Activated naive CD8-positive, alpha-beta T cell treated with anti-CD3 and anti-CD28 coated beads, Interleukin-2, amount 50 U/mL, for 16 hours (primary cell): Measurements from ENCODE around the gene CDK17.
"Not testable (repeated sequence)": the region's sequence is repeated elsewhere in the genome, so short reads cannot be mapped to it uniquely, and the experiment has no call there.

Experiments used
- DNase-seq: peaks from one replicate; pipeline ENCODE4 v3.0.0-alpha.2; 2020; ENCODE audit warnings: low read depth, low spot score

The CDK17 gene

DNA sequence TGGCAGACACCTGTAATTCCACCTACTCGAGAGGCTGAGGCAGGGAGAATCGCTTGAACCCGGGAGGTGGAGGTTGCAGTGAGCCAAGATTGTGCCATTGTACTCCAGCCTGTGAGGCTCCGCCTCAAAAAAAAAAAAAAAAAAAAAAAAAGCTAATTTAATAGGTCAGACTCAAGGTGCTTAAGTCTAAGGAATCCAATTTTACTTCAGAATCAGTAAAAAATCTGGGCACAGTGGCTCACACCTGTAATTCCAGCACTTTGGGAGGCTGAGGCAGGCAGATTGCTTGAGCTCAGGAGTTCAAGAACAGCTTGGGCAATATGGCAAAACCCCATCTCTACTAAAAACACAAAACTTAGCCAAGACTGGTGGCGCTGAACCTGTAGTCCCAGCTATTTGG is 7.0 kb downstream of the CDK17 start:
- DNase-seq: not testable (repeated sequence)

DNA sequence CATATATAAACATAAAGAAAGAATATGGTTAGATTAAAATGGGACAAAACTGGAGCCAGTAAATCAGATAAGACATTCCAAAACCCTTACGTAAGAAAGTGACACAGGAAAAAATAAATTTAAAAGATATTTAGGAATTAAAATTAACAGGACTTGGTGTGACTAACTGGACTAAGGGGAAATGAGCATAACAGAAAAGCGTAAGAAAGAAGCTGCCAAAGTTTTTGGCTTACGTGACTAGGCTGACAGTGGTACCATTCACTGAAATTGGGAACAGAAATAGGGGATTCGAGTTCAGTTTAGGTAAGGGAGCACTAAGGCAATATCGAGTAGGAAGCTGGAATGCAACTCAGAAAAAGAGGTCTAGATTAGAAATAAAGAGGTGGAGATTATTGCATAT is 7.8 kb downstream of the CDK17 start:
- no peak for DNase-seq

DNA sequence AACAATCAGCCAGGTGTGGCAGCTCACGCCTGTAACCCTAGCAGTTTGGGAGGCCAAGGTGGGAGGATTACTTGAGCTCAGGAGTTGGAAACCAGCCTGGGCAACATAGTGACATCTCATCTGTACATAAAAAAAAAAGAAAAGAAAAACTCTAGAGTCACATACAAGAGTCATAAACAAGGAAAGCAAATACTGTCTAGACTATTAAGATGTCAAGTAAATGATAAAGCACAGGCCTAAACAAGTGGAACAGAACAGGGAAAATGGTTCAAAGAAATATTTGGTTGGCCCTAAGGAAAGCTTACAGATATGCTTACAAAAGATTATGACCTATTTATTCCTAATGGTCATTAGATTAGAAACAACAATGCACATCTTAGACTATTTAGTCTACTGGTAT is 12.3 kb downstream of the CDK17 start:
- no peak for DNase-seq

DNA sequence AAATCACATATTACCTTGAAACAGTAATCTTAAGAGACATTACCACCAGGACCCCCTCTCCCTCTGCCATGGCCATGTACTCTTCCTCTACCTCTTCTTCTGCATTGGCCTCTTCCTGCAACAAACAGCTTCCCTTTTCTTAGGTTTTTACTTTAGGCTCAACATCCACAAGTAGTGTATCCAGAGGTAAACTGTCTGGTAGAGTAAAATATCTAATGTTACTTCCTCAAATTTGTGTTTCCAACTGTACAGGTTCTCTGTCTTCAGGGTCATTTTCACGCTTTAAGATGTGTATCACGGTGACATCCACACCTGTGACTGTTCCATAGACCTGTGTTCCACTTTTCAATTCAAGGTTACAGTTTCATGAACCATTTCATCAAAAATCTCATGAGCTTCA is 13.4 kb downstream of the CDK17 start:
- DNase-seq: no peak

DNA sequence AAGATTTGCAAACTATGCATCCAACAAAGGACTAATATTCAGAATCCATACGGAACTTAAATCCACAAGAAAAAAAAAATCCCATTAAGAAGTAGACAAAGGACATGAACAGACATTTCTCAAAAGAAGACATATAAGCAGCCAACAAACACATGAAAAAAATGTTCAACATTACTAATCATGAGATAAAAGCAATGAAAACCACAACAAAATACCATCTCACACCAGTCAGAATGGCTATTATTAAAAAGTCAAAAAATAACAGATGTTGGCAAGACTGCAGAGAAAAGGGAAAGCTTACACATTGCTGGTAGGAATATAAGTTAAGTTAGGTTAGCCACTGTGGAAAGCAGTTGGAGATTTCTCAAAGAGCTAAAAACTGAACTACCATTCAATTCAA is 16.2 kb downstream of the CDK17 start:
- no peak for DNase-seq

DNA sequence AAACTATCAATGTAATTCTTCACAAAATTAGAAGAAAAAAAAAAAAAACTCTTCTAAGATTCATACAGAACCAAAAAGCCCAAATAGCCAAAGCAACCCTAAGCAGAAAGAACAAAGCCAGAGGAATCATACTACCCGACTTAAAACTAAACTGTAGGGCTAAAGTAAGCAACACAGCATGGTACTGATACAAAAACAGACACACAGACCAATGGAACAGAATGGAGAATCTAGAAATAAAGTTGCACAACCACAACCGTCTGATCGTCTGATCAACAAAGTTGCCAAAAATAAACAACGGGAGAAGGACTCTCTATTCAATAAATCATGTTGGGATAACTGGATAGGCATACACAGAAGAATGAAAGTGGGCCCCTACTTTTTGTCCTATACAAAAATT is 16.9 kb downstream of the CDK17 start:
- no peak for DNase-seq

DNA sequence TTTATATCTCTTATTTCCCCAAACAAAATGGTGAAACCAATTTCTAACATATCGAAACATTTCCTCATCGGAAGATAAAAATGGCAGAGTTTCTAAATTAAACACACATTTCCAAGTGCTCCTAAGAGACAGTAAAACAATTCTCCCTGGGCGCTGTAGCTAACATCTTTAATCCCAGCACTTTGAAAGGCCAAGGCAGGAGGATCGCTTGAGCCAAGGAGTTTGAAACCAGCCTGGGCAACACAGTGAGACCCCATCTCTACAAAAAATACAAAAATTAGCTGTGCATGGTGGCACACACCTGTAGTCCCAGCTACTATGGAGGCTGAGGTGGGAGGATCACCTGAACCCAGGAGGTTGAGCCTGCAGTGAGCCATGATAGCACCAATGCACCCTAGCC is 20.5 kb downstream of the CDK17 start:
- DNase-seq: not testable (repeated sequence)

DNA sequence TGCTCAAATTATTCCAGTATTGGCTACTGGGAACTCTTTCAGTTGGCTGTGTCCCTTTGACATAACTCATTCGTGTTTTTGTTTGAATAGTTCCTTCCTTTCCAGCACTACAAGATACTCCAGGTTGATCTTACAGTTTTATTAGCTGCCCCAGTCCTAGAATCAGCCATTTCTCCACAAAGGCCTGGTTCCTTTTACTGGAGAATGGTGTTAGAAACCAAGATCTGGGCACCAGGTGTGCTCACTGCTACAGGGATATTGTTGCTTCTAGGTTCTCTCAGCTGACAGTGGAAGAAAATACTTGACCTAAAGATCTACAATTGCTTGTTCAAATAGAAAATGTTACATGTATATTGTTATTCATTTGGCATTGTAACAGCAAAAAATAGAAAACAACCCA is 21.9 kb downstream of the CDK17 start:
- no peak for DNase-seq

DNA sequence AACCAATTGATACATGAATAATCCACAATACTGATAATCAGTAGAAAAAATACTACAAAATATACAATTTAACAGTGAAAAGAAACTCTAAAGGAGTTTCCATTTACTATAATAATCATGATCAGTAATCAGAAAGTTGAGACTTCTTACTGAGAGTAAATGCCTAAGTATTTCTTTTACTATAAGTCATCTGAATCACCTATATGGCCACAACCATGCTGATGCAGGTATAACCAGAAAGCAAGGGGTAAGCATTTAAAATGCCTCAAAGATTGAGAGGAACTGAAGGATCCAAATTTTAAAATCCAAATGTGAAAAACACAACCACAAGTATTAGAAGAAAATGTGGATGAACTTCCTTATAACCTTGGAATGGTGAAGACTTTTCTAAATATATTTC is 23.4 kb downstream of the CDK17 start:
- DNase-seq: no peak

DNA sequence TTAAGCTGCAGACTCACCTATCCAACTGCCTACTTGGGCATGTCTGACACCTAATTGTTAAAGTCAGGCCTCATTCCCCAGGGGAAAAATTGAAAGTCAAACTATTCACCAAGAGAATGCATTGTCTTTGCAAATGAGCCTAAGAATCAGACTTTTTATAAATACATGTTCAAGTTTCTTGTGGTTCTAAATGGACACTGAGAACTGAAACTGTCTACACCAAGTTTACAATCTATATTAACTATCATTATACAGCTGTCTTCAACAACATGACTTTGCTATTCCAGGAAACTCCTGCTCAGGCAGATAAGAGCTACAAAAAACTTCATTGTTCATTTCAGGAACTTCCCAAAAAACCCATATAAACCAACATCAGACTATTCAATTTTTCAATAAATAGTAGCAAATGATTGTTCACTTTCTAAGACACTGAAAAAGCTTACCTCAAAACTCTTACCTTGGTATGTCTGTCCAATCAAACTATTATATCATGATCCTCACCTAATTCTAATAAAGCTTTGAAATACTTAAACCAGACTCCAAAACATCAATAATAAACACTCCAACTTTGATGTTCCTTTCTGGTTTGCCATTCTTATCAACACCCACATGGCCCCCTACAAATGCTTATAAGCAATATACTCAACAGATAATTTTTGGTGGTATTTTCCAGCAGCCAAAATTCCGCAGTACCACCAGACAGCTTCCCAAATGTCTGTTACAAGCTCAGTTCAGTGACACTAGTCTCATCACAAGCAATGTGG is 24.2 kb downstream of the CDK17 start:
- no peak for DNase-seq

DNA sequence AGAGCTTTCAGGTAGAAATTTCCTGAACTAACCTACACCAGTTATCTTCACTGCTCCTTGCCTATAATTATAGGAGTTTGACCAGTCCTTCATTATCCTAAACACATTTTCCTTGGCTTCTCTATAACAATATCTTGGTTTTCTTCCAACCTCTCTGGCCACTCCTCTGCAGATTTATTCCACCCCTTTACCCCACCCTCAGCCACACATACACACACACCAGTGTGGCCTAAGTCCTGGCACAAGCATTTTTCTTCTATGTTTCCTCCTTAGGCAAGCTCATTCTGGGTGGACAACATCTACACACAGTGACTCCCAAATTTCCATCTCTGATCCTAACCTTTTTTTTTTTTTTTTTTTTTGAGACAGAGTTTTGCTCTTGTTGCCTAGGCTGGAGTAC is 25.1 kb downstream of the CDK17 start:
- no peak for DNase-seq

DNA sequence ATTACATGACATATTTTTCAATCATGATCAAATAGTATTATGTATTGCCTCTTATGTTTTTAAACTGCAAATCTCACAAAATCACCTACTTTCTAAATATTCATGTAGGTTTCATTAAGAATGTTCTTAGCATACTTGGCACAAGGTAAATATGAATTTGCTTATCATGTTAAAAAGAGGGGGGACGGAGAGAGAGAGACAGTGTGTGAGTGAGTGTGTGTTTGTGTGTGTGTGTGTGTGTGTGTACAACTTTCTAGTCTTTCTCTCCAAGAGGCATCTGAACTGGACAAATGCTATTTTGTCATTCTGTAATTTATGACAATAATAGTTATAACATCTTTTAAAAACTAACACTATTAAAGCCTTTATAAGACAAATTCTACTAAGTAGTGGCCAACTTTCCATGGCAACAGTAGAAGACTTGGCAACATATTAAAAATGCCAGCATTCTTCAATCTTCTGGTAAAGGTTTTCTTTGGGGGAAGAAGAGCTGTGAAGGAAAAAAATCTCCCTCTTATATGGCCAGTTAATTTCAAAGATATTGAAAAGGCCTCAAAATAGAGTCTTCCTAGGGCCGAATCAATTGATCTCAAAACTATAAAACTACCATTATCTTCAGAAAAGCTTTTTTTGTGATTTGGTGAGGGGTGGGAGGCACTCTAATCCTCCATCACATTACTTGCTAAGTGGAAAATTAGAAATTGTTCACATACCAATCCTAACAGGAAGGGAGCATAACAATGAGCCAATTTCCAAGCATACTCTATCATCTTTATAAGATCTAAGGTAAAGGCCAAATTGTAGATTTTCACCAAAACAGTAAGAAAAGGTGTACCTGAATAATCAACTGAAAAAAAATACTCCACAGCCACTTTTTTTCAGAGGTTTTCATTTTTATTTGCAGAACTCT is 28.2 kb downstream of the CDK17 start:
- DNase-seq: no peak

DNA sequence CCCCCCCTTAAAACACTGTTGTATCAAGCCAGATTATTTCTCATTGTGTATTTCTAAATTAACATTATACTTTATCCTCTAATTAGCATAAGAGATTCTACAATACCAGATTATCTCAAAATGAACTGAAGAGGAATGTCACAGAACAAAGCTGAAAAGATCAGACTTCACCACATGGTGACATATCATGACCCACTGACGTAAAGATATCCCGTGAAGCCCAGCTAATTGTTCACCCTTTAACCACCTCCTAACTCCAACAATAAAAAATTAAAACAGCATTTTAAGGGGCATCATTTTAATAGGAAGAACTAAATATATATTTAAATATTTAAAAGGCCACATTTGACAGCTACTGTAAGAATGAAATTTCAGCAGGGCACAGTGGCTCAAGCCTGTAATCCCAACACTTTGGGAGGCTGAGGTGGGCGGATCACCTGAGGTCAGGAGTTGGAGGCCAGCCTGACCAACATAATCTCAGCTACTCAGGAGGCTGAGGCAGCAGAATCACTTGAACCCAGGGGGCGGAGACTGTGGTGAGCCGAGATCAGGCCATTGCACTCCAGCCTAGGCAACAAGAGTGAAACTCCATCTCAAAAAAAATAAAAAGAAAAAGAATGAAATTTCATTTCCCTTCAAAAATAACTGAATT is 29.0 kb downstream of the CDK17 start:
- no peak for DNase-seq

DNA sequence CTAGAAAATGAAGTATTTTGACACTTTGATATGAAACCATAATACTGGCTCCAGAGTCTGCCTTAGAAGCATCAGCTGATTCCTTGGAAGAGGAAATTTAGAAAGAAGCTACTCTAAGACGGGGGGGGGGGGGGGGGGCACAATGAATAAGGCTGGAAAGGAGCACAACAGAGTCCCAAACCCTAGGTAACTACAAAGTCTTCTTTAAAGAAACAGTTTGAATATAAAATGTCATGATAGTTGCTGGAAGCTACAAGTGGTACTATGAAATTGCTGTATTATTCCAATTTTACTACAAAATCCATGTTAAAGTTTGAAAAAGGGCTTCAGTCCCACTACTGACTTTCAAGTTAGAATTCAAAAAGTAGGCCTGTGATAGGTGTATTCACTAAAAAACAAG is 31.6 kb downstream of the CDK17 start:
- no peak for DNase-seq

DNA sequence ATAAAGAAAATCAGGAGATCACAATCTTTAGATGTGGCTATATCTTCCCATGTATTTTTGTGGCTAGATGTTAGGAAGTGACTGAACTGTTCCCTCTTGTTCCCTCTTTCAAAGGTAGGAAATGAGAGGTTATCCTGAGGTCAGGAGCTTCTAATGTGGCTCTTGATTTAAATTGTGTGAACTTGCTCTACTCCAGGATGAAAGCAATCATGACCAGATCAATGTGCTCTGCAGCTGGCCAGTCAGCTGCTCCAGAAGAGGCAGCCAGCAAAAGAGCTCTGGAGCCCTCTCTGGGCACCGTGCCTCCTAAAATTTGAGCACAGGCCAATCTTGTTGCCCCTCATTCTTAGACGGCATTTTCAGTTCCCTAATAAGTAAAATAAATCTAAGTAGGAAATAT is 32.0 kb downstream of the CDK17 start:
- no peak for DNase-seq

DNA sequence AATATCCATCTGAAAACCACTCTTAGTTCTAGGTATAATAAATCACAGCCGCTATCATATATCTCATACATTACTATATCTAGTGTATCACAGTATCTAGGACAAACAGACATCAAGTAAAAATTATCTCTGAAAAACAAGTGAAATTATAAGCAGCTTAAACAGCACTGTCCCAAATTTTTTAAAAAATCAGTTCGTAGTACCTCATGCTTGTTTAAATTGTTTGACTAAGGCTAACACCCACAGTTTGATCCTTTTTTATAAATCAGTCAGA is 33.9 kb downstream of the CDK17 start:
- DNase-seq: no peak

DNA sequence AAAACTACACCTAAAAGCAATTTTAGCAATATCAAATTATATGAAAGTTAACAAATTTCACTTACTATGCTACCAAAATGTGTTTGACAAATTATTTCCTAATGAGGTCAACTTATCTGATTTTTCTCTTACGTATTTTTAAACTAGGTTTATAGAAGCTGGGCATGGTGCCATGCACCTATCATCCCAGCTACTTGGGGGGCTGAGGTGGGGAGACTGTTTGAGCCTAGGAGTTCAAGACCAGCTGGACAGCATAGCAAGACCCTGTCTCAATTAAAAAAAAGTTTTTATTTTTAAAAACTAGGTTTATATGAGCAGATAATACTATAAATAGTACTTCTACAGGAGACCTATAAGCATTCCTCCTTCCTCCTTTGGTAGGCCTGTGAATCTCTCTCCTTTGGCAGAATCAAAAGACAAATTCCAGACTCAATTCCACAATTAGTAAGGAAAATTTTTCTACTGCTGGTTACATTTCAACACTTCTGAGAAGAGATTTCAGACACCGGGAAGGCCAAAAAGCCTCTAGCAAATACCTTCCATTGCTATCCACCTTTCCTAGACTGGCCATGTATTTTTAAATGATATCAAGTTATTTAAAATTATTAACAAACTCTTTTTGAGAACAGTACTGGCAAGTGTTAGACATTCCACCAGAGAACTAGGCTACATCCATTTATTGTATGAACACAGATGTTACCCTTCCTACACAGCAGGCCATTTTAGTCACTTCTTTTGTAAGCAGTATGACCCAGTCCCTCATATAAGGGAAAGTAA is 34.4 kb downstream of the CDK17 start:
- no peak for DNase-seq

DNA sequence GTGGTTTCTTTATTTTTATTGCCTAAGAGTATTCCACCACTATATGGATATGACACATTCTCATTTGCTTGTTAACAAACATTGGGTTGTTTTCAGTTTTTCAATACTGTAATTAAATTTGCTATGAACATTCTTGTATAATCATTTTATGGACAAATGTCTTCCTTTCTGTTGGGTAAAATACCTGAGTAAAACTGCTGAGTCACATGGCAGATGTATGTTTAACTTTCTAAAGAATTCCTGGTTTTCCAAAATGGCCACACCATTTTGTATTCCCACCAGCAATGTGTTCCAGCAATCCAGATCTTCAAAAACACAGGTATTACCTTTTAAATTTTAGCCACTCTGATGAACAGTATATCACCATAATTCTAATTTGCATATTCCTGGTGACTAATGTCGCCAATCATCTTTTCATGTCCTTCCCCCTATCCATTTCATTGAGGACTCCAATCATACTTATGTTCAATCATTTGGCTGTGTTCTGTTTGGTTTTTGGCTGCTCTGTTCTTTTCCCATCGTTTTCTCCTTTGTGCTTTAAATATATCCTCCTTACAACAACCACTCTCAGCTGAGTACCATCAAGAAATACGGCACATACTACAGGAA is 36.0 kb downstream of the CDK17 start:
- no peak for DNase-seq

DNA sequence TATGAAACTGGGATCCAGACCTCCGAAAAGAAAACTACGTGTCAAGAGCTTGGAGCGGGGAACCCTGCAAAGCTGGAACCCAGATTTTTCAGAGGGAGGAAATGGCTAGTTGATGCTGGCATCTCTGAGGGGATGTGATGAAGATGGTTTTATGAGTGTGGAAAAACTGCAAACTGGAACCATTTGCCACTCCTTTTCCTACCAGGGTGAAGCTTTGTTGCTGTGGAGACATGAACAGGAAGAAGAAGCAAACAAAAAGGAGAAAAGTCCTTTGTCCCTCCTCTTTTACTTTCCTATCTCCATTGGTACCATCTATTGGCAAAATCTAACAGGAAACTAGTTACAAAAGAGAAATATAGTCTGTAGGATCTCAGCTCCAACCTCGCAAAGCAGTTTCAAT is 39.2 kb downstream of the CDK17 start:
- no peak for DNase-seq

DNA sequence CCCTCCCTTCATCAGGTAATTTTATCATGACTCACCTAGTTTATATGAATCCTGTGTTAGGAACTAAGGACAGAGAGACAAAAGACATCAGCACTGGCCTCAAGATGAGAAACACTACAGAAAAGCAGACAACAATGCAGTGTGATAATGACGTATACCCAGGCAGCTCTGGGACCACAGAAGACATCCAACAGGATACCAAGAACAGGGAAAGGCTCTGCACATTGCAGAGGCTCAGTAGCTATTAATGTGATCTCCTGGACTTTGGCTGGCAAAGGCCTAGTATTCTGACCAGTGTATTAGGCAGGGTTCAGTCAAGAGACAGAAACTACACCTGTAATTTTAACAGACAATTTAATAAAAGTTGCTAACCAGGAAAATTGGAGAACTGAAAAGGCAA is 39.7 kb downstream of the CDK17 start:
- DNase-seq: no peak

DNA sequence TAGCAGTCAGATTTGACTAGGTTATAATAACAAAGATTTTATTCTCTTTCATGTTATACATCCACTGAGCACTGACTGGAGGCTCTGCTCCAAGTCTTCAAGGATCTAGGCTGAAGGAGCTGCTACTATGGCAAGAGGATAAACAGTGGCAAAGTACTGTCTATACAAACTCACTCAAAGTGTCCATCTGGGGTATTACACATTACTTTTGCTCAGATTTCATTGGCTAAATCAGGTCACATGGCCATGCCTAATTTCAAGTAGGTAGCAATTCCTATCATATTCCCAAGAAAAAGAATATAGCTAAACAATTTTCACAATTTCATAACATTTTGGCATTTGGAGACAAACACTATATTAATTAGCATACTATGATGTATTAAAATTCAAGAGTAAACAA is 40.9 kb downstream of the CDK17 start:
- DNase-seq: no peak

DNA sequence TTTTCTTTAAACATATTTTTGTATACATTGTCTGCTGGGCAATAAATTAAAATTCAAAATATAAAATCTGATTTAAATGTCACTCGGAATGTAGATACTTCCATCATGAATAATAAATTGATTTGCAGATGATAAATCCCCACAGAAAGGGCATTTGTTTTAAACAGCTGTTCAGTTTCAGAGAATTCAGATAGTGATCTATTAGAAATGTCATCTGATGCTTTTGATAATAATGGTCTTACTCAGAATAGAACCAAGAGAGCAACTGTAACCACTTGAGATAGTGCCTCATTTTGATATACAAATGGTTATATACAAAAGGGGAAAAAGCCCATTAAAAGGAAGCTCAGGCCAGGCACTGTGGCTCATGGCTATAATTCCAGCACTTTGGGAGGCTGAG is 43.4 kb downstream of the CDK17 start:
- DNase-seq: no peak
